Stimulated activated CD8-positive, alpha-beta memory T cell treated with anti-CD3 and anti-CD28 coated beads, Interleukin-2, amount 100 ng/mL, for 1 hour (primary cell): ENCODE results near the gene PCGF1.
A peak's percentile ranks its signal among the peaks of the same experiment; 100 is the strongest.
"Not testable (repeated sequence)": the region's sequence is repeated elsewhere in the genome, so short reads cannot be mapped to it uniquely, and the experiment has no call there.

Experiments
- DNase-seq, 2 donors: peaks; one replicate each; pipeline ENCODE4 v3.0.0-alpha.2; 2020; ENCODE audit warnings: low read depth in 2 of 2

PCGF1 gene

DNA sequence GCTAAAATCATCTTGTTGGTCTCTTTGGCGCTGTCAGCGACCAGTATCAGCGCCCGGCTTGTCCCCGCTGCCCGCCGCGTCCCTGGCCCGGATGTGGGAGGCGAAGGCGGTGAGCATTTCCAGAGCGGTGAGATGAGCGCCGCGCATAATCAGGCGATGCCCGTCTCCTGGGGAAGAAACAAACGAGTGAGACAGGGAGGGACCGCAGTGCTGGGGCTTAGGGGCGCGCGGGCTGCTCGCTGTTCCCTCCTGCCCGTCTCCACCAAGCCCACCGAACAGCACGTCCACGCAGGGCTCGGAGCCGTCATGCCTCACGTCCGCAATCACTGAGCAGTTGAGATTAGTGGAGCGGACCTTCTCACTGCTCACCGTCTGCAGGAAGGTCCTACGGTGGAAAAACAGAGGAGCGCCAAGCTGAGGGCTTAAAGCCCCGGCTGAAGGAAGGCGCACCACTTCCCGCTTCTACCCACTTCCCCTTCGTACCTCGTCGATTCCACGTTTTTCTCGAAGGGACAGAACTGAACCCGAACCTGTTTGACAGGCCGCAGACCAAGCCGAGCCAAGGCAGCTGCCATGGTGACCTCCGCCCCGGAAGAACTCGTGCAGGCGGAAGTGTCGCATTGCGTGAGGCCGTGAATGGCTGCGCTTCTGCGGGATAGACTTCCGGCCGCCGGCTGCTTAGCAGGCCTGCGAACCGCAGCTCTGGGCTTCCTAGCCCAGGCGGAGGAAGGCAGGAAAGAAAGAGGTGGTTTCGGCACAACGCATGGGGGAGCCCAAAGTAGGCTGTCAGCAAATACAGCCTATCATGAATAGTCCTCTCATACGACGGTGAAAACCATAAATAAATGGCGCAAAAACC, 35.2 kb downstream of the PCGF1 start, which contains the start of gene MRPL53:
TSS of gene MRPL53 (minus strand) at position 595 of the 859 bp plus-strand sequence. CDS start at position 575, 20 bp downstream.
- peak; percentile 93 to 94 for DNase-seq

DNA sequence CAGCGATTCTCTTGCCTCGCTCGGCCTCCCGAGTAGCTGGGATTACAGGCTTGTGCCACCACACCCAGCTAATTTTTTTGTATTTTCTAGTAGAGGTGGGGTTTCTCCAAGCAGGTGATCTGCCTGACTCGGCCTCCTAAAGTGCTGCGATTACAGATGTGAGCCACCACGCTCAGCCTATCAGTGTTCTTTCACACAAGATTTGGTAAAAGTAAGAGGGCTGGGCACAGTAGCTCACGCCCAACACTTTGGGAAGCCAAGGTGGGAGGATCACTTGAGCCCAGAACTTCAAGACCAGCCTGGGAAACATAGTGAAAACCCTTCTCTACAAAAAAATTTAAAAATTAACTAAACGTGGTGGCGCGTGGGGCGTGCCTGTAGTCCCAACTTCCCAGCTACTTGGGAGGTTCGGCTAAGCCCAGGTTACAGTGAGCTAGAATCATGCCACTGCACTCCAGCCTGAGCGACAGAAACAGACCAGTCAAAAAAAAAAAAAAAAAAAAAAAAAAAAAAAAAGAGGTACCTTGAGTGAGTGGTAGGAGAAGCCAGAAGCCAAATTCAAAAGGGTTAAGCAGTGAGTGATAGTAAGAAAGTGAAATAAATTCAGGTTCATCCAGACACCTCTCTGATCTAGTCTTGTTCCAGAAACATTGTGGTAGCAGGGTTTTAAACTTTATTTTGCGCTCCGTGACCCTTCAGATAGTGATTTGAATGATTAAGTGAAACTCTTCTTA, 36.0 kb downstream of the PCGF1 start:
- DNase-seq: no peak

DNA sequence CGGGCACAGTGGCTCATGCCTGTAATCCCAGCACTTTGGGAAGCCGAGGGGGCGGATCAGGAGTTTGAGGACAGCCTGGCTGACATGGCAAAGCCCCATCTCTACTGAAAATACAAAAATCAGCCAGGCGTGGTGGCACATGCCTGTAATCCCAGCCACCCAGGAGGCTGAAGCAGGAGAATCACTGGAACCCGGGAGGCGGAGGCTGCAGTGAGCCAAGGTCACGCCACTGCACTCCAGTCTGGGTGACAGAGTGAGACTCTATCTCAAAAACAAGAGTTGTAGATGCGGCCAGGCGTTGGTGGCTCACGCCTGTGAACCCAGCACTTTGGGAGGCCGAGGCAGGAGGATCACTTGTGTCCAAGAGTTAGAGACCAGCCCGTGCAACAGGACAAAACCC, 36.8 kb downstream of the PCGF1 start:
- not testable (repeated sequence) for DNase-seq

GRCh38 chr2:74464406-74464805, 43.1 kb downstream of the PCGF1 start:
- DNase-seq: no peak

GRCh38 chr2:74462786-74463105, 44.7 kb downstream of the PCGF1 start:
- no peak for DNase-seq

- DNase-seq: no peak
Measured at GRCh38 chr2:74462054-74462785, 45.3 kb downstream of the PCGF1 start.

DNA sequence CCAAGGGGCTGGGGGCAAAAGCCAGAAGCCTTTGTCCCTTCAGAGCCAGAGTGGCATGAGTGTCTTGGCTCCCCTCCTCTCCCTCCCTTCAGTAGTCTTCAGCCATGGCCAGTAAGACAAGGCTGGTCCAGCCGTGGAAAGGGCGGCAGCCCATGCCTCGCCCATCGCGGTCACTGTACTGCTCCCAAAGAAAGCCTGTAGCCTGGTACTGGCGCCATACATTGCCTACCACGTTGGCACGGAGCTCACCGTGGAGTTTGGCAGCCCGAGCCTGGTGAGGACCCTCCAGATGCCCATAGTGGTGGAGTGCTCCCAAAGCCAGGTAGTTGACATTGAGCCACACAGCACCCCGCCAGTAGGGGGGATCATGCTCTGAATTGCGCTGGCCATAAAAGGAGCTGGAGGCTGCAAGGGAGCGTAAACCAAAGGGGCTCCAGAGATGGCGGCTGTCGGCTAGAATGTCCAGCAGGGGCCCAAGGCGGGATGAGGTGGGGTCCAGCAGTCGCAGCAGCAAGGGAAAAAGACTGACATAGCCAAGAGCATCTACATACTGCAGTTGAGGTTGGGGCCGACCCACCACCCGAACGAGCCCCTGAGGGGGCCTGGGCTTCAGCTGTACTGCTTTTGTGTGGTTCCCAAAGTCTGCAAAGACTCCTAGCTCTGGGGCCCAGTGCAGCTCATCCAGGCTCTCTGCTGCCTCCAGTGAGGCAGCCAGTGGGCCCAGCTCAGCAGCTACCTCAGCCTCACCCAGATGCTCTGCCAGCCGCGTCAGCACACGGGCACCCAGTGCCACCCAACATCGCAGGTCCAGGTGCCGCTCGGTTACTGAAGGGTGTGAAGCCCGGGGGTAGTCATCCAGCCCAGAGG, 46.1 kb downstream of the PCGF1 start:
- DNase-seq: no peak

GRCh38 chr2:74460187-74460586, 47.3 kb downstream of the PCGF1 start:
- DNase-seq: not testable (repeated sequence)

- DNase-seq: not testable (repeated sequence)
Measured at GRCh38 chr2:74459503-74460118, 47.9 kb downstream of the PCGF1 start.

DNA sequence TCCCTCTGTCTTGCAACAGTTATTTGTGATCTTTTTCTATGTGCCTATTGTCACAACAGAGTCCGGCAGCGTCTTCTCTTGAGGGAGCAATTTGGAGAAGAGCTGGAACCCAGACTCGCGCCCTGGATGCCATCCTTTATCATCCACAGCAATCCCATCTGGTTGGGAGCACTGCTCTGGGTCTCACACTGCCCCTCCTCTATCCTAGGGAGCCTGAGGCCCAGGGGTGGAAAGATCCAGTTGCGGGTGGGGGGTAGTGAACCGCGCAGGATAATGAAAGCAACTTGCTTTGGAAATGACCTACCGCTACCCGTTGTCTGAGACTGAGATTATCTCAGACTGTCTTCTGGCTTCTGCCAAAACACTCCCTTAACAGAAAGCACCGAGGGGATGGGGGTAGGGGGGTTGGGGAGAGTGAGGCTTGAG, 48.5 kb downstream of the PCGF1 start:
- DNase-seq: no peak

DNA sequence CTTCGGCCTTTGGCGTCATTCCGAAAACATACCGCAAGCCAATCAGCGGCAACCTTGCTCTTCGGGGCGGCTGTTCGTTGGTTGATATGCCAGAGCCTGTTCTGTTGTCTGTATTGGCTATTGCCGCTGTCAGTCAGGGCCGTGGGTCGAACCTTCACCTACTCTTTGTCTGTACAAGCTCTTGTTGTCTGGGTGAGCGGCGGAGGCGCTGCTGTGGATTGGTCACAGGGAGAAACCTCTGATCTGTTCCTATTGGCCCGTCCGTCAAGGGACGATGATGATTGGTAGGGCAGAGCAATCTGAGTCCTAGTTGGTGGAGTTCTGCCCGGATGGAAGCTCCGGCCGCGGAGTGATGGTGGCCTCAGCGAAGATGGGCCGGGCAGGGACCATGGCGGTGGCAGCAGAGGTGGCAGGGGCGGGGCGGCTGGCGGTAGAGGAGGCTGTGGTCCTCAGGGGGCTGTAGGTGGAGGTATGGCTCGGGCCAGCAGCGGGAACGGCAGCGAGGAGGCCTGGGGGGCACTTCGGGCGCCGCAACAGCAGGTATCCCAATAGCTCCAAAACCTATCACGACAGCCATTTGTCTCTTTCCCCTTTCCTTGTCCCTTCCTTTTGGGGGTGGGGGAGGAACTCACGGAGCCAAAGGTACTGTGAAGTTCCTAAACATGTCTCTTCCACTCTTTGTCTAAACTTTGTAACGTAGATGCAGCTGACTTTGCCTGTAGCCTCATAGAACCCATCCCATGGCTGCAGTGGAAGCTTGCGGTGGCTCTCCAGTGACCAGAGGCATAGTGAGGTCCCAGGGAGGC, 49.2 kb downstream of the PCGF1 start, which contains the start of gene WBP1:
TSS of gene WBP1 (plus strand) at position 307 of the 806 bp plus-strand sequence. CDS start at position 472, 165 bp downstream.
- peak; percentile 95 to 97 for DNase-seq

GRCh38 chr2:74457549-74458131, 49.9 kb downstream of the PCGF1 start:
- DNase-seq: peak; percentile 66 to 70

DNA sequence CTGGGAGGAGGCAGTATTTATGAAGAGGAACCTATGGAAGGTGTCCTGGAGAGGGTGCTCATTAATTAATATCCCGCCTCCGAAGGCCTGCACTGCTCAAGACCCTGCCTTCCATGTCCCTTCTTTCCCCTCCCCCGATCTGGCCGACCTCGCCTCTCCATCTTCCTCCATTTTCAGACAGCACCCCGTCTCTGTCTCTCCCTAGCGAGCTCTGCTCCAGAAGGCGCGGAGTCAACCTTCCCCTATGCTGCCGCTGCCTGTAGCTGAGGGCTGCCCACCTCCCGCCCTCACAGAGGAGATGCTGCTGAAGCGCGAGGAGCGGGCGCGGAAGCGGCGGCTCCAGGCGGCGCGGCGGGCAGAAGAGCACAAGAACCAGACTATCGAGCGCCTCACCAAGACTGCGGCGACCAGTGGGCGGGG, 50.4 kb downstream of the PCGF1 start:
- no peak for DNase-seq
